GM19455 (cell line): ENCODE measurements around the gene OTUD7B.

Experiments used
- ATAC-seq: cut with Tn5 transposase; IDR thresholded peaks from one replicate; pipeline ENCODE4 v1.9.1; 2021; ENCODE audit not compliant: unreplicated experiment

The OTUD7B gene

GRCh38 chr1:149923626-149924025, 86.9 kb downstream of the OTUD7B start:
- ATAC-seq: no peak

- no peak for ATAC-seq
Observed at GRCh38 chr1:149917571-149918144, 92.9 kb downstream of the OTUD7B start, which contains the start of gene SV2A. Gene SV2A, minus strand, starts transcription at chr1:149917844. Its CDS starts 4,004 bp downstream, at chr1:149913840.

- no peak for ATAC-seq
Observed at GRCh38 chr1:149916898-149917252, 93.7 kb downstream of the OTUD7B start.

- no peak for ATAC-seq
Observed at GRCh38 chr1:149916193-149916897, 94.2 kb downstream of the OTUD7B start.

GRCh38 chr1:149915429-149916192, 94.9 kb downstream of the OTUD7B start:
- ATAC-seq: no peak

GRCh38 chr1:149914545-149914944, 96.0 kb downstream of the OTUD7B start:
- ATAC-seq: no peak

GRCh38 chr1:149906570-149907075, 103.9 kb downstream of the OTUD7B start:
- ATAC-seq: no peak

- no peak for ATAC-seq
Observed at GRCh38 chr1:149903836-149904491, 106.6 kb downstream of the OTUD7B start.

GRCh38 chr1:149899460-149900284, 110.9 kb downstream of the OTUD7B start, which contains the start of gene BOLA1:
Gene BOLA1, plus strand, starts transcription at chr1:149899568. Its CDS starts 492 bp downstream, at chr1:149900060.
- ATAC-seq: no peak

- no peak for ATAC-seq
Observed at GRCh38 chr1:149896575-149896974, 114.0 kb downstream of the OTUD7B start.

GRCh38 chr1:149888999-149889289, 121.6 kb downstream of the OTUD7B start:
- ATAC-seq: no peak

- peak; percentile 12 for ATAC-seq
Observed at GRCh38 chr1:149888247-149888998, 122.1 kb downstream of the OTUD7B start.
